Upper lobe of left lung (tissue), 6 donors: ENCODE data around the gene ZACN. TPM values are rescaled to one million over a fixed set of nuclear protein-coding genes. Genes with fewer than 3 reads are reported as not detected.
A peak's percentile ranks its signal among the peaks of the same experiment; 100 is the strongest.

Source experiments
- ATAC-seq, 2 donors: fragments of 200-7000 bp; cut with Tn5 transposase; one replicate each; pipeline ENCODE4 v1.9.1; 2022; ENCODE audit warnings: mild to moderate bottlenecking in 2 of 2, moderate library complexity in 2 of 2; ENCODE audit not compliant: low FRiP score in 2 of 2
- DNase-seq, 2 donors: peaks; one replicate each; pipeline ENCODE4 v3.0.0-alpha.2; 2019 to 2020
- H3K27ac ChIP-seq, 4 donors: fragments of 200-600 bp; sonication (generic); one replicate each; pipeline ENCODE4 v1.5.1; 2016 to 2019
- H3K27me3 ChIP-seq, 4 donors: fragments of 200-600 bp; sonication (generic); one replicate each; pipeline ENCODE4 v1.5.1; 2017 to 2019
- H3K36me3 ChIP-seq, 4 donors: fragments of 200-600 bp; sonication (generic); one replicate each; pipeline ENCODE4 v1.5.1; 2016 to 2019
- H3K4me1 ChIP-seq, 4 donors: fragments of 200-600 bp; sonication (generic); one replicate each; pipeline ENCODE4 v1.5.1; 2018 to 2019
- H3K4me3 ChIP-seq, 4 donors: fragments of 200-600 bp; sonication (generic); one replicate each; pipeline ENCODE4 v1.5.1; 2017 to 2019; ENCODE audit warnings: mild to moderate bottlenecking in 2 of 4, moderate library complexity in 1 of 4
- H3K9me3 ChIP-seq, 4 donors: fragments of 200-600 bp; sonication (generic); one replicate each; pipeline ENCODE4 v1.5.1; 2018 to 2019
- EP300 ChIP-seq, 4 donors: sonication (generic); formaldehyde crosslinking; IDR thresholded peaks; one replicate each; pipeline ENCODE4 v1.5.1; 2017; ENCODE audit warnings: antibody characterized with exemption in 4 of 4, control low read depth in 2 of 4
- POLR2A ChIP-seq, 4 donors: fragments of 450-650 bp; IDR thresholded peaks; one replicate each; pipeline ENCODE4 v1.5.1; 2016 to 2017; ENCODE audit warnings: antibody characterized with exemption in 4 of 4, mild to moderate bottlenecking in 2 of 4
- POLR2AphosphoS5 ChIP-seq, 2 donors: sonication (generic); formaldehyde crosslinking; IDR thresholded peaks; one replicate each; pipeline ENCODE4 v1.5.1; 2017; ENCODE audit warnings: antibody characterized with exemption in 2 of 2
- WGBS, 2 donors: methylation state at CpG; one replicate each; pipeline ENCODE4 v1.1.5; 2017 to 2018; 5-methylcytosine and 5-hydroxymethylcytosine counted together
- total RNA-seq, 6 donors: library from RNA; depleted of rRNA in 4 of 6; stranded (reverse); fragments of >200 nt in 4 of 6; gene quantifications; one replicate each; pipeline versions ENCODE4 v1.1.0 to v1.2.1, GENCODE V29; 2016 to 2021
- TF ChIP-seq, protein P1 (sequence below), 6 experiments: fragments of 450-650 bp in 4 of 6; fragments of 200-600 bp in 2 of 6; sonication (generic) in 2 of 6; IDR thresholded peaks; one replicate each; pipeline ENCODE4 v1.5.1; 2016 to 2019; ENCODE audit warnings: antibody characterized with exemption in 6 of 6
- donor health status: DM: no; HTN: no; CAD: no; lungs with moderate emphysema.
- donor health status: DM: no; HTN: yes; CAD: no; lungs with severe emphysema.

The ZACN gene
- not detected for total RNA-seq

DNA sequence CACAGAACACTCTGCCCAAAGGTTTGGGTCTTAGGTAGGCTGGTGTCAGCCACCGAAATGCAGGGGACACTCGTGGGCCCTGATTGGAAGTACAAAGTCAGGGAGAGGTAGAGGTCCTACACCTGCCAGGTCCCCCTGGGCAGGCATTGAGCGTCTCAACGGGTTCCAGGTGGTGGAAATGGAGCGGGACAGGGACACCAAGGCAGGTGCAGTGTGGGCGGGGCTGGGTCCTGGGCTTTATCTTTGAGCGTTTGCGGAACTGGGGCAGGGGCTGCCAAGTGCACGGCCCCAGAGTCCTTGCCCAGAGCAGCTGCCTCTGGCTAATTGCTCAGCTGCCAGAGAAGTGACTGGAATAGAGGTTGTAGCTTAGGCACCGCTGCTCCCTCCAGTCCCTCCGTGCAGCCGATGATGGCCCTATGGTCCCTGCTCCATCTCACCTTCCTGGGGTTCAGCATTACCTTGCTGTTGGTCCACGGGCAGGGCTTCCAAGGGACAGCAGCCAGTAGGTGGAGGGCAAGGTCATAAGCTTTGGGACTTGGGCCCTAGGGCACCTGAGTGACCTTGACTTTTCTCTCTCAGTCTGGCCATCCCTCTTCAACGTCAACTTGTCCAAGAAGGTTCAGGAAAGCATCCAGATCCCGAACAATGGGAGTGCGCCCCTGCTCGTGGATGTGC, at the start of gene ZACN:
TSS of gene ZACN (plus strand) at position 323 of the 675 bp plus-strand sequence. CDS start at position 406, 83 bp downstream.
- H3K4me1 ChIP-seq = peaks cover 35 to 45% (median 43%) of the 10 kb centered on the region in 4 donors
- no peak for TF ChIP-seq EP300 (IDR thresholded peaks at IDR 0.05)
- peak in 1 of 4 donors; percentile 5 for TF ChIP-seq POLR2A (IDR thresholded peaks at IDR 0.05)
- no peak for TF ChIP-seq POLR2AphosphoS5 (IDR thresholded peaks at IDR 0.05)
- peak in 1 of 2 donors; percentile 39 for DNase-seq
- no peak within 1 kb of the TSS for H3K4me3 ChIP-seq
- no peak for ATAC-seq
- peaks cover 6 to 20% (median 13%) of the 10 kb centered on the region in 4 donors for H3K36me3 ChIP-seq
- no peaks in the 10 kb centered on the region for H3K9me3 ChIP-seq
- no peak within 1 kb of the TSS for H3K27ac ChIP-seq
- WGBS, 2 donors = 43 to 64% methylated on average over 13 to 17 of the region's 17 CpGs
- H3K27me3 ChIP-seq = peaks cover 0 to 51% (median 34%) of the 10 kb centered on the region in 4 donors

DNA sequence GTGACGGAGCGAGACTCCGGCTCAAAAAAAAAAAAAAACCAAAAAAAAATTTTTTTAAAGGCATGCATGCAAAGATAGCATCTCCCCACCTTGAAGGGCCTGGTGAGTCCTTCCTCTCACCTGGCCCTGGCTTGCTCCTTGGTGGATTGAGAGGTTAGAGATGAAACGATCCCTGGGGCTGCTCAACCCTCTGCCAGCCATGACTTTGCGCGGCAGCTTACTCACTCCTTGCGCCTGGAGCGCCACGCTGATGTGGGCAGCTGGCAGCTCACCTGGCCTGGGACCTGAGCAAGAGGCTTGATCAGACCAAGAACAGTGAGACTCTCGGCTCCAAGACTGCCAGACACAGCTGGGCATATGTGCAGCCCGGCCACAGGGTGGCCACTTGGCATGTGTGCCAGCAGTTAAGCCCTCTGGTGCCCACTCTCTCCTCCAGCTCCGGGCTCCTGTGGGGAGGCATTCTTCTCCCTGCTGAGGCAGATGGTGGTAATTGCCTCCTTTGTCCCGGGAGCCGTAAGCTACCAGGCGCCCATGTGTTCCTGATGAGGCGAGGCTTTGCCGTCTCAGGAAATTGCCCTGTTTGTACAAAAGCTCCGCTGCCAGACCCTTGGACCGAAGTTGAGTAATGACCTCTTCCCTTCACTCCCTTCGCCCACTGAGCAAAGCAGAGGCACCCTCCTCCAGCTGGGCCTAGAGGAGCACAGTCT, 46.8 kb upstream of the ZACN start:
- Histone ChIP-seq H3K4me1 (peaks cover 9 to 20% (median 12%) of the 10 kb centered on the region in 4 donors), H3K4me3 (no peak overlapping the region), H3K27ac (peak overlapping the region in 1 of 4 donors; percentile 31), H3K27me3 (no peaks in the 10 kb centered on the region), H3K36me3 (no peaks in the 10 kb centered on the region), H3K9me3 (no peaks in the 10 kb centered on the region)
- TF ChIP-seq, protein P1, sequence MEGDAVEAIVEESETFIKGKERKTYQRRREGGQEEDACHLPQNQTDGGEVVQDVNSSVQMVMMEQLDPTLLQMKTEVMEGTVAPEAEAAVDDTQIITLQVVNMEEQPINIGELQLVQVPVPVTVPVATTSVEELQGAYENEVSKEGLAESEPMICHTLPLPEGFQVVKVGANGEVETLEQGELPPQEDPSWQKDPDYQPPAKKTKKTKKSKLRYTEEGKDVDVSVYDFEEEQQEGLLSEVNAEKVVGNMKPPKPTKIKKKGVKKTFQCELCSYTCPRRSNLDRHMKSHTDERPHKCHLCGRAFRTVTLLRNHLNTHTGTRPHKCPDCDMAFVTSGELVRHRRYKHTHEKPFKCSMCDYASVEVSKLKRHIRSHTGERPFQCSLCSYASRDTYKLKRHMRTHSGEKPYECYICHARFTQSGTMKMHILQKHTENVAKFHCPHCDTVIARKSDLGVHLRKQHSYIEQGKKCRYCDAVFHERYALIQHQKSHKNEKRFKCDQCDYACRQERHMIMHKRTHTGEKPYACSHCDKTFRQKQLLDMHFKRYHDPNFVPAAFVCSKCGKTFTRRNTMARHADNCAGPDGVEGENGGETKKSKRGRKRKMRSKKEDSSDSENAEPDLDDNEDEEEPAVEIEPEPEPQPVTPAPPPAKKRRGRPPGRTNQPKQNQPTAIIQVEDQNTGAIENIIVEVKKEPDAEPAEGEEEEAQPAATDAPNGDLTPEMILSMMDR (IDR thresholded peaks at IDR 0.05) = peak in 2 of 6 experiments; percentile 20 to 48
- no peak for TF ChIP-seq POLR2AphosphoS5 (IDR thresholded peaks at IDR 0.05)
- WGBS, 2 donors = 80 to 89% methylated on average over 9 to 20 of the region's 20 CpGs
- DNase-seq (no peak), ATAC-seq (no peak)

DNA sequence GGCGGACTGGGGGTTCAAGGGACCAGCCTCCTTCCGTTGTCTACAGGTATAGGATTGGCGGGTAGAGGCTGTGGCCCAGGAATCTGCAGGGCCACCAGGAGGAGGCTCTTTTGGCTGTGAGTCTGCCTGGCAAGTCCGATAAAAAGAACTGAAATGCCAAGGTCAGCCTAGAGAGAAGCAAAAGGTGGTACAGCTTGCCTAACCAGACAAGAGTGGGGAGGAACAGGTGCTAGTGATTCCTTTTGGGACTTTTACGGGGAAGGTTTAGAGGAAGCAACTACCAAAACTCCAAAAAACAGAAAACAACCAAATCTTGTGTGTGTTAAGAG, 46.2 kb upstream of the ZACN start:
- Histone ChIP-seq H3K9me3 (no peaks in the 10 kb centered on the region), H3K27me3 (no peaks in the 10 kb centered on the region), H3K27ac (peak overlapping the region in 1 of 4 donors; percentile 17), H3K4me1 (peaks cover 9 to 16% (median 12%) of the 10 kb centered on the region in 4 donors), H3K36me3 (peaks cover 0 to 3% (median 0%) of the 10 kb centered on the region in 4 donors), H3K4me3 (no peak overlapping the region)
- TF ChIP-seq EP300 (IDR thresholded peaks at IDR 0.05) (no peak), POLR2A (IDR thresholded peaks at IDR 0.05) (no peak), POLR2AphosphoS5 (IDR thresholded peaks at IDR 0.05) (no peak)
- TF ChIP-seq, protein P1 (IDR thresholded peaks at IDR 0.05) = no peak
- 87 to 89% methylated on average over 5 of the region's 5 CpGs for WGBS, 2 donors
- DNase-seq (no peak), ATAC-seq (no peak)

DNA sequence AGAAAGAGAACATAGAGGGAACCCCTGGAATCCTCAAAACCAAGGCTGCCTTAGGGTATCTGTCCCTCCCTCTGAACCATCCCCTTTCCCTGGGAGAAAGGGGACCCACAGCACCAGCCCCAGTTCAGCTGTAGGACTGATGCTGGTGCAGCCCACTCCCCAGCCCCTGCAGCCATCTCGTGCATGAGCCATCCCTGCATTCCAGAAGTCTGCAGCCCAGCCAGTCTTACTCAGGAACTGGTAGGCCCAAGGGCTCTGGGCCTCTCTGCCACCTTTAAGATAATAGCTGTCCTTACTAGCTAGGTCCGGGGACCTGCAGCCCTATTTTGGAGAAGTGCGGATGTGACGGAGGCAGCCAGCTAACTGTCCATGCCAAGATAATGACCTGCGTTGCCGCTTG, 45.8 kb upstream of the ZACN start:
- H3K27ac ChIP-seq = peak overlapping the region in 1 of 4 donors; percentile 17
- 98 to 99% methylated on average over 6 of the region's 6 CpGs for WGBS, 2 donors
- TF ChIP-seq, protein P1 (IDR thresholded peaks at IDR 0.05) = no peak
- TF ChIP-seq POLR2AphosphoS5 (IDR thresholded peaks at IDR 0.05) = no peak
- TF ChIP-seq EP300 (IDR thresholded peaks at IDR 0.05) = no peak
- no peaks in the 10 kb centered on the region for H3K27me3 ChIP-seq
- H3K9me3 ChIP-seq = no peaks in the 10 kb centered on the region
- H3K4me3 ChIP-seq = no peak overlapping the region
- H3K36me3 ChIP-seq = peaks cover 0 to 7% (median under 1%) of the 10 kb centered on the region in 4 donors
- ATAC-seq (no peak), DNase-seq (no peak)
- peaks cover 9 to 13% (median 12%) of the 10 kb centered on the region in 4 donors for H3K4me1 ChIP-seq
